Activated CD4-positive, alpha-beta T cell treated with anti-CD3 and anti-CD28 coated beads, Interleukin-2, amount 50 U/mL, for 4 hours (primary cell): Measurements from ENCODE around the gene TRIM25.

ENCODE experiments used
- DNase-seq, 2 experiments: peaks; one replicate each; pipeline ENCODE4 v3.0.0-alpha.2; 2020

TRIM25 gene

DNA sequence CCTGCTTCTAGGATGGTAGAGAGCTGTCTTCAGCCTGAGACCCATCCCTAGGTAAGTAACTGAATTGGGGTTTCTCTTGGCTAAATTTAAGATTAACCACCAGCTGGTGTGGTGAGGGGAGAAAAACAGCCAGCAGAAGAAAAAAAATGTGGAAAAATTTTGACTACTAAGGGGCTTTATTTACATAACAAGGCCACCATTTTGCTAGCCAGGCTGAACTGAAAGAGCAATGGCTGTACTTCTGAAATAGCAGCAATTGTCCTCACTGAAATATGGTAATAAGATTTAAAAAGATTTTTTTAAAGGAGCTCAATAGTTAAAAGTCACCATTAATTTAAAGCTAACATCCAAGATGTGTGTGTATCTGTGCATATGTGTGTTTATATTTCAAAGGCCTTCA is 12.4 kb upstream of the TRIM25 start:
- no peak for DNase-seq

DNA sequence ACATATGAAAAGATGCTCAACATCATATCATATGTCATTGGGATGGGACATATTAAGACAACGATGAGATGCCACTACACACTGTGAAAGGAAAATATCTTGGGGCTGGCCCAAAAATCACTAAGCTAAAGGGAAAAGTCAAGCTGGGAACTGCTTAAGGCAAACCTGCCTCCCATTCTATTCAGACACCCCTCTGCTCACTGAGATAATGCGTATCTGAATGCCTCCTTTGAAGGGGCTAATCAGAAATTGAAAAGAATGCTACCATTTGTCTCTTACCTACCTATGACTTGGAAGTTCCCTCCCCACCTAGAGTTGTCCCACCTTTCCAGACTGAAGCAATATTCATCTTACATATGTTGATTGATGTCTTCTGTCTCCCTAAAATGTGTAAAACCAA is 11.2 kb upstream of the TRIM25 start:
- no peak for DNase-seq

DNA sequence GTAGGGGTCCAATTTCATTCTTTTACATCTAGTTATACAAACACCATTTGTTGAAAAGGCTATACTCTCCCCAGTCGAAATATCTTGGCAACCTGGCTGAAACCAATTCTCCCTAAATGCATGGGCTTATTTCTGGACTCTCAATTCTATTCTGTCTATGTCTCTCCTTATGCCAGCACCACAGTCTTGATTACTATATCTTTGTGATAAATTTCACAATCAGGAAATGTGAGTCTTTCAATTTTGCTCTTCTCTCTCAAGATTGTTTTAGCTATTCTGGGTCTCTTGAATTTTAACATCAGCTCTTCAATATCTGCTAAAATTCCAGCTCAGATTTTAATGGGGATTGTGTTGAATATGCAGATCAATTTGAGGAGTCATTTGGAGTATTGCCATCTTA is 5.9 kb upstream of the TRIM25 start:
- DNase-seq = no peak

DNA sequence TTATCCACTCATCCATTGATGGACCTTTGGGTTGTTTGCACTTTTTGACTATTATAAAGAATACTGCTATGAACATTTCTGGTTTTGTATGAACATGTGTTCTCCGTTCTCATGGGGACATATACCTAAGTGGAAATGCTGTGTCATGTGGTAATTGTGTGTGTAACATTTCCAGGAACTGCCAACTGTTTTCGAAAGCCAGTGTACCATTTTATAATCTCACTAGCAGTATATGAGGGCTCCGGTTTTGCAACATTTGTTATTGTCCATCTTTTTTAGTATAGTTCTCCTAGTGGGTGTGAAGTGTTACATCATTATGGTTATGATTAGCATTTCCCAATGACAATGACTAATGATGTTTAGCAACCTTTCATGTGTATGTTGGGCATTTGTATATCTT is 5.1 kb upstream of the TRIM25 start:
- no peak for DNase-seq

DNA sequence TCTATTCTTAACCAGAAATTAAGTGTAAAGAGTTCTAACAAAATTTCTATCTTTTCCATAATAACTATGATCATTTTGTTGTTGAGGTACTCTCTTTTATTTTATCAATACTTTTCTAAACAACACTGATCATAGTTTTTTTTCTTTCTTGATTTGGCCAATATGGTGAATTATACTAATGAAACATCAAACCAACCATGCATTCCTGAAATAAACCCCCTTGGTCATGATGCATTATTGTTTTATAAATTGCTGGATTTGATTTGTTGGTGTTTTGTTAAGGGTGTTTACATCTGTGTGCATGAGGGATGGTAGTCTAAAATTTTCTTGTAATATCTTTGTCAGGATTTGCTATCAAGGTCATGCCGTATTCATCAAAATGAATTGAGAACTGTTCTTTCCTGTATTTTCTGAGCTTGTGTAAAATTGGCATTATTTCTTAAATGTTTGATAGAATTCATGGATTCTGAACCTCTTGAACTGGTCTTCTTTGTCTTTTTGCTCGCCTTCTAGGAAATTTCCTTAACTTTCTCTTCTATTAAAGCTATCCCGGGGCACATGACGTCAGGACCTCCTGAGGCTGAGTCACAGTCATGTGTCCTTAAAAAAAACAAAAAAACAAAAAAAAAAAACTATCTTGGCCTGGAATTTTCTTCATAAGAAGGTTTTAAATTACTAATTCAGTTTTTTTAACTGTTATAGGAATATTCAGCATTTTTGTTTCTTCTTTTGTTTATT is 3.9 kb upstream of the TRIM25 start:
- no peak for DNase-seq

DNA sequence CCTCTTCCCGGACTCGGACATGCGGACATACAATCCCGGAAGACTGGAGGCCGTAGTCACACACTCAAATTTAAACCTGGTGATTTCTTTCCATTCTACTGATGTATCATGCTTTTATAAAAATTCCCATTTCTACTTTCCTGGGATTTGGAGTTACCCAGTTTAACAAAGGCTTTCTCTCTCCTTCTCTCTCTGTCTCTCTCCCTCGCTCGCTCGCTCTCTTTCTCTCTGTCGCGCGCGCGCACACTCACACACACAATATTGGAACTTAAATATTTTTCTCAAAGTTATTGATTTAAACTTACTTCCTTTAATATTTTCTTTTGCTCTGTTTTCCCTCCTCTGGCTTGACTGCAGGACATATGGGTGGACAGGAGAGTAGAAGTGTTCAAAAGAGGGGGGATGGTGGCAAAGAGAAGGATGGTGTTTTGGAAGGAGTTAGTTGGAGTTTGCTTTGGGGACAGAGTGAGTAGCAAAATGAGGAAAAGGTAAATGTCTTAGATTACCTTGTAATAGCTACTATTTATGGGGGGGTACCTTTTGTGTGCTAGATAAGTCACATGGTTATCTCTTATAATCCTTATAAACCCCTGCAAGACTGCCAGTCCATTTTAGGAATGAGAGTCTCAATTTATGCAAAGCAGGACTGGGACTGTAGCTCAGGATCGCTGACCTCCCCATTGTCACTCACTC is 878 bp upstream of the TRIM25 start:
- DNase-seq = no peak

DNA sequence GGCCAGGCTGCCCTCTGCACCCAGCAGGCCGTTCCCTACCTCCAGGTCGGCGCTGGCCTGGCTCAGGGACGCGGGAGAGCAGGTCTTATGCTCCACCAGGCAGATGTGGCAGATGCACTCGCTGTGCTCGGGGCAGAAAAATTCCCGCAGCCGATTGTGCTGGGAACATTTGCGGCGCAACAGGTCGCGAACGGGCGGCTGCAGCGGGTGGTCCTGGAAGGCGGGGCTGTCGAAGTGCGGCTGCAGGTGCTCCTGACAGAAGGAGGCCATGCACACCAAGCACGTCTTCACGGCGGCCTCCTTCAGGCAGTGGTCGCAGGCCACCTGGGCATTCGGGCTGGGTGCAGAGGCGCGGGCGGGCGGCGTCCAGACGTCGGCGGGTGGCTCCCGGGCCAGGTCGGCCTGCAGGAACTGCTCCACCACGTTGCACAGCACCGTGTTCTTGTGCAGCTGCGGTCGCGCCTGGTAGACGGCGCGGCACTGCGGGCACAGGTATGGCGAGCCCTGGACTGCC is 439 bp downstream of the TRIM25 start:
- DNase-seq = no peak

DNA sequence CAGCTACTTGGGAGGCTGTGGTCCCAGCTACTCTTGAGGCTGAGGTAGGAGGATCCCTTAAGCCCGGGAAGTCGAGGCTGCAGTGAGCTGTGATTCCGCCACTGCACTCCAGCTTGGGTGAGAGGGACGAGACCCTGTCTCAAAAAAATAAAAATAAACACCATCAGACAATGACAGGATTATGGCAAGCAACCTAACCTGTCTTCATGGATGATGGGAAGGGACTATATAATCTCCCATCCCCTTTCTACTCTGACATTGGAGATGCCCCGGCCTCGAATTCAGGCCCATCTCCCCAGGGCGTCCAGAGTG is 893 bp downstream of the TRIM25 start:
- DNase-seq = no peak

DNA sequence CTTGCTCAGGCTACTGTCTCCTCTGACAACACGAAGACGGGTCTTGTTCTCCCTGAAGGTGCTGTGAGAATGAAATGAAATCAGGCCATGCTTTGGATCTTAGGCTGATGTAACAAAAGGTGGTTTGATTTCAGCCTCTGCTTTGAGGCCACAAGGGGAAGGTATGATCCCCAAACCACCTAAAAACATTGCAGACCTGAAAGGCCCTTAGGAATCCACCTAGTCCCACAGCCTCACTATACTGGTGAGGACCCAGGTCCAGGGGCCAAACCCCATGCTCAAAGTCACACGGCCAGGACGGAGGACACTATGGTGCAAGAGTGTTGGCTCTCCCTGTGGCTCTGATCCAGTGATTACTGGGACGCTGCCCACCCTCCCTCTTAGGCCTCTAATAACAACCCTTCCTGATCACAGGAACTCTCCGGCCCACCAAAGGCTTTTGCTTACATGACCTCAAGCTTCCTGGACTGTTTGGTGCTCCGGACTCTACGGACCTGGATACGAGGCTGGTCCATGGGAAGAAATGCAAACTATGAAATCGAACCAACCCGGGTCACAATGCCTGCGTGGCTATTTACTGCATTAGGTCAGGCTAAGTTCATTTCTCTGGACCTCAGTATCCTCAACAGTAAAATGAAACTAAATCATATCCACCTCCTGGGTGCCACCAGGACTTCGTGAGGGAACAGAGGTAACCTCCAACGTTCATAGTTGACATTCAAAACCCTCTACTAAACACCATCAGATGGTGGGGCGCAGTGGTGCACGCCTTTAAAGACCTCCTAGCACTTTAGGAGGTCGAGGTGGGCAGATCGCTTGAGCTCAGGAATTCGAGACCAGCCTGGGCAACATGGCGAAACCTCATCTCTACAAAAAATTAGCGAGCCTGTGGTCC is 1.5 kb downstream of the TRIM25 start:
- DNase-seq = no peak

DNA sequence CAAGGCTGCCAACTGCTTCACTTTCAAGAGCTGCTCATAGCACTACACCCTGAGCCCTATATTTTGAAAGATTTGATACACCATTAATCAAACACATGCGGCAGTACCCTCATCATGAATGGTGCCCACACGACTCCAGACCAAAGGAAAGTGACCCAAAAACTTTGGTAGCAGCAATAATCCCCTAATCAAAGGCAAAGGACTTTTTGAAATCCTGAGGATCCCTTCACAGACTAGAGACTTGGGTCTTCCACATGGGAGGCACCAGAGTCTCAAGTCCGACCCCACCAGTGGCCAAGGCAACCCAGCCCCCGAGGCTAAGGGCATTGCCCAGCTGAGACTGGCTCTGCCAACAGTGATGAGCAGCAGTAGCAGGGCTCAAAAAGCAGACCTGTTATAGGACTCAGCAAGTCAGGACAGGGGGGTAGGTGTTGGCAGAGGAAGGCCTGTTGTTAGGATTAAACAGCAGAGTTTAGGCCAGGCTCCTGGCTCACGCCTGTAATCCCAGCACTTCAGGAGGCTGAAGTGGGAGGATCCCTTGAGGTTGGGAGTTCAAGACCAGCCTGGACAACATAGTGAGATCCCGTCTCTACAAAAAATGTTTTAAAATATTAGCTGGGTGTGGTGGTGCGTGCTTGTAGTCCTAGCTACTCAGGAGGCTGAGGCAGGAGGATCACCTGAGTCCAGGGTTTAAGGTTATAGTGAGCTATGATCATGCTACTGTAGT is 3.2 kb downstream of the TRIM25 start:
- DNase-seq = no peak

DNA sequence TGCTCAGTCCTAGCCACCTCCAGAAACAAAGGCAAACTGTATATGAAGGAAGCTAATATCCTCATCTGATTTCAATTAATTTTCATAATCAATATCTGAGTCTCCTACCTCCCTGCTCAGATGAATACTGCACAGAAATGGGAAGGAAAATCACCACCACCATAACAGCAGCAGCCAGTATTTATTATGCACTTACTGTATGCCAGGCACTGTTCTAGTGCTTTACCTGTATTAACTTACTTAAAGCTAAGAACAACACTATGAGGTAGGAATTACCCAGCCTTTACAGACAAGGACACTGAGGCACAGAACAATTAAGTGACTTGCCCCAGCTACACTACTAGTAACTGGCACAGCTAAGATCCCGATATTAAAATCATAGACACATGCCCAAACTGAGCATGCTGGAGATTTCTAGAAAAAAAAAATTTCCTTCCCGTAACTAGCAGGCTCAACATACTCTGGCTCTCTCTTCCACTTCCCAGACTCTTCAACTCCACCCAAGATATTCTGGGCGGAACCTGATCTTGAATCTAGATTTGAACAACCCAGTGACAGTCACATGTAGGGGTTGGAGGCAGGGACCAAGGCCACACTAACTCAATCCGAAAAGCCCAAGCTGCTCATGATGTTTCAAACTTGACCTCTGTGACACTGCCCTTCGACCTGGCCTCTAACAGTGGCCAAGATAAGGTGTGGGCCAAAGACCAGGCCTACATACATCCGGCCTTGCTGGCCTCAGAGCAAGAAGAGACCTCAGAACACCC is 3.9 kb downstream of the TRIM25 start:
- no peak for DNase-seq

DNA sequence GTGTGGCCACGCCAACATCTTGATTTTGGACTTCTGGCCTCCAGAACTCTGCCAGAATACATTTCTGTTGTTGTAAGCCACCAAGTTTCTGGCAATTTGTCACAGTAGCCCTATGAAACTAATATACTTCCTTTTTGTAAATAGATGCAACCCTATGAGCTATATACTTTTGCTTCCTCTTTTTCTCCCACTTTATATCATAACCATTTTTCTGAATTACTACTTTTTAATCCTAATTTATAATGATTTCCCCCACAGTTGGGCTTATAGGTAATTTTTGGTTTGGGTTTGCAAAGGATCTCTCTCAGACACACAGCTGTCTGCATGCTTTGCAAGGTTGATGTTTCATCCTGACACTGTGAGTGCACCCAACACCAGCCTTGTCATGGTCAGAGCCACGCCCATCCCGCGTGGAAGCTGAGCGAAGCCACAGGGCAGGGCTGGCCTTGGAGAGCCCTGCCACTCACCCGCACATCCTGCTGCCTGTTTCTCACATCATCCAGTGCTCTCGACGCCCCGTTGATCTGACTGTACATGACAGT is 5.8 kb downstream of the TRIM25 start:
- no peak for DNase-seq

DNA sequence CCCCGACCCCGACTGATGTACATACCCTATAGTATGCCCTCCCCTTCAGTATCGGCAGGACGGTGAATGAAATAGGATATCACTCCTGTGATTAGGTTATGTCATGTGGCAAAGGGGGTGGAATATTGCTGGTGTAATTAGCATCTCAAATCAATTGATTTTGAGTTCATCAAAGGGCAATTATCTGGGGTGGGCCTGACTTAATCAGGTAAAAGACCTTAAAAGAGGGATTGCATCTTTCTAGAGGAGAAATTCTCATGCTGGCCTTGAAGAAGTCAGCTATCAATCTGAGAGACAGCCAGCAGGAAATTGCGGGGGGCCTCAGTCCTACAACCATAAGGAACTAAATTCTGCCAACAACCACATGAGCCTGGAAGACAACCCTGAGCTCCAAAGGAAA is 10.3 kb downstream of the TRIM25 start:
- no peak for DNase-seq

DNA sequence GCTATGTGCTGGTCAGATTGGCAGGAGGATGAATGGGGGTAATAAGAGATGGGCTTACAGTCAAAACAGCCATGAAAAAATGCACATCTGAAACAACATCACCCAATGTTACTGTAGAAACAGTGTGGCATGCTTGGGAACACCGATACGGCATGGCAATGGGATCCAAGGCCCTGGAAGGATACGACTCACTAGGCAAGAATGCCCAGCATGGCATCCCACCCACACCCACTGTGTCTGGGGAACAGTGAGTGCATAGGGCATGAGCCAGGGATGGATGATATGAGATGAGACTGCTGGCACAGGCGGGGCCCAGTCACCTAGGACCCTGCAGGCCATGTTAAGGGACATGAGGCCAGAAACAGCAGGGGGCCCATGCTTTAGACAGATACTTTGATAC is 11.5 kb downstream of the TRIM25 start:
- DNase-seq = no peak

DNA sequence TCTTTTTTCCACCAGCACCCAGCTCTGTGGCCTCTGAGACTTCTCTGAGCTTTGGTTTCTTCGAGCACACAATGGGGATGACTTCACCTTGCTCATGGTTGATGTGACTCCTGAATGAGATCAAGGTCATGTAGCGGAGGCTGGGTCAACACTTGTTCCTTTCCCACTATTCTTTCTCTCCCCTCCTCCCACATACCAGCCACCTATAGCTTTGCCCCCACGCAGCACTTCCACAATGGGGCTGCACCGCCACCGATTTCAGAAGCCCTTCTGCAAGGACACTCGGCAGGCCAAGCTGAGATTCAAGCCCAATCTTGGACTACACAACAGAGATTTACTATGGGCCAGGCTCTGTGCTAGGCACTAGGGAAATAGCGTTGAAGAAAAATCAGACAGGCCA is 14.4 kb downstream of the TRIM25 start:
- no peak for DNase-seq

DNA sequence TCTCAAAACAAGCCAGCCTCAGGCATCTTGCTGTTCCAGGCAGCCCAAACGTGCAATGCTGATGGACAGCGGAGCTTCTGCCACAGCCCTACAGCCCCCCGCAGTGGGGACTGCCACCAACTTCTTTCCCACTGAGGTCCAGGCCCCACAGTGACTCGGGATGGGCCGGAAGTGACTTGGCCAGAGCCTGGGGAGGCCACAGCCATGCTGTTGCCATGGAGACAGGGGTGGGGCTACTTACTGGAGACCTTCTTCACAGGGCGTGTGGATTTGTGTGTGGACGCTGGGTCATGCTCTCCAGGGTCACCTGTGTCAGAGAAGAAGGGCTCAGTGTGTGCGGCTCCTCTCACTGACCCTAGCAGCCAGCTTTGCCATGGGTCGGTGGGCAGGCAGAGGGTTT is 15.0 kb downstream of the TRIM25 start:
- no peak for DNase-seq

DNA sequence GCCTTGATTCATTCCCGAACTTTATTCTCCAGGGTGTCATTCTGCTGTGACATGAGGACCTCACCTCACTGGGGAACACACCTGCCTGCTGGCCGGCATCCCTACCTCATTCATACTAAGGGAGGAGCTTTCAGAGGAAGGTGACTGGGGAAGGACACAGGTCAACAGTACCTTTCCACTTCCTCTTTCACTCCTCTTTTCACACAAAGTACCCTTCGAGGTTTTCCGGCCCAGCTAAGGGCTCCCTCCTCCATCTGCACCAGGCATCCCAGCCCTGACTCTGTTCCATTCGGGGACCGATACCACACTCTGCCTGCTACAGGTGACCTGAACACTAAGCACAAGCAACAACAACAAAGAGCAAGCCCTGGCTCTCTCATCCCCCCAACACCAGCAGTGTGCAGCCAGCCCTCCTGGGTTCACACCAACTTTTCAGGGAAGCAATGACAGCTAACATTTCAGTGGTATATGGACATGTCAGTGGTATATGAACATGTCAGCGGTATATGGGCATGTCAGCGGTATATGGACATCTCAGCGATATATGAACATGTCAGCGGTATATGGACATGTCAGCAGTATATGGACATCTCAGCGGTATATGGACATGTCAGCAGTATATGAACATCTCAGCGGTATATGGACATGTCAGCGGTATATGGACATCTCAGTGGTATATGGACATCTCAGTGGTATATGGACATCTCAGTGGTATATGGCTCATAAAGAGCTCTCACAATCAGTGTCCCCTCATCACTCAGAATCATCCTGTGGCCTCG is 16.0 kb downstream of the TRIM25 start:
- no peak for DNase-seq

DNA sequence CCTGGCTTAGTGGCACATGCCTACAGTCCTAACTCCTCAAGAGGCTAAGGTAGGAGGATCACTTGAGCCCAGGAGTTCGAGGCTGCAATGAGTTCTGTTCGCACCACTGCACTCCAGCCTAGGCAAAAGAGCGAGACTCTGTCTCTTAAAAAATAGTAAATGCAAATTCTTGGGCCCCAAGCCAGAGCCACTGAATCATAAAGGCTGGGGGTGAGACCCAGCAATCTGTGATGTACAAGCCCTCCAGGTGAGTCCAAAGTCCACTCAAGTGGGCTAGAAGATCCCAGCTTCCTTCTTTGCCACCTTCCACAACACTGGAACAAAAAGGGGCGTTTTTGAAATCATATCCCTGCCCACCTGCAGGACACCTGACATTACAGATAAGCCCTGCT is 16.9 kb downstream of the TRIM25 start:
- no peak for DNase-seq

DNA sequence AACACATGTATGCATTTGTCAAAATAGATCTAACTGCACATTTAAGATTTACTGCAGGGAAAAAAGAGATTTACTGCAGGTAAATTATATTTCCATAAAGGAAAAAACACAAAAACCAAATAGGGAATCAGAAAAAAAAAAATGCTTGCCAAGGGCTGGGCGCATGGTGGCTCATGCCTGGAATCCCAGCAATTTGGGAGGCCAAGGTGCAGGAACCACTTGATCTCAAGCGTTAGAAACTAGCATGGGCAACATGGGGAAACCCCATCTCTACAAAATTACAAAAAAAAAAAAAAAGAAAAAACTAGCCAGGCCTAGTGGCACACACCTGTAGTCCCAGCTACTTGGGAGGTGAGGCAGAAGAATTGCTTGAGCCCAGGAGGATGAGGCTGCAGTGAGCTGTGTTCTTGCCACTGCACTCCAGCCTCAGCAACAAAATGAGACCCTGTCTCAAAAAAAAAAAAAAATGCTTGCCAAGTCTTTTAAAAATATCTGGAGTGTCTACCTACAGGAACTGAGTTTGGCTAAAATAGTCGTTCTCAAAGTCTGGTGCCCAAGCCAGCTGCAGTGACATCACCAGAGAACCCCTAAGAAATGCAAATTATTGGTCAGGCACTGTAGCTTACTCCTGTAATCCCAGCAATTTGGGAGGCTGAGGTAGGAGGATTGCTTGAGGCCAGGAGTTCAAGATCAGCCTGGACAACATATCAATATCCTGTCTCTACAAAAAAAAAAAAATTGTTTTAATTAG is 17.5 kb downstream of the TRIM25 start:
- DNase-seq = no peak

DNA sequence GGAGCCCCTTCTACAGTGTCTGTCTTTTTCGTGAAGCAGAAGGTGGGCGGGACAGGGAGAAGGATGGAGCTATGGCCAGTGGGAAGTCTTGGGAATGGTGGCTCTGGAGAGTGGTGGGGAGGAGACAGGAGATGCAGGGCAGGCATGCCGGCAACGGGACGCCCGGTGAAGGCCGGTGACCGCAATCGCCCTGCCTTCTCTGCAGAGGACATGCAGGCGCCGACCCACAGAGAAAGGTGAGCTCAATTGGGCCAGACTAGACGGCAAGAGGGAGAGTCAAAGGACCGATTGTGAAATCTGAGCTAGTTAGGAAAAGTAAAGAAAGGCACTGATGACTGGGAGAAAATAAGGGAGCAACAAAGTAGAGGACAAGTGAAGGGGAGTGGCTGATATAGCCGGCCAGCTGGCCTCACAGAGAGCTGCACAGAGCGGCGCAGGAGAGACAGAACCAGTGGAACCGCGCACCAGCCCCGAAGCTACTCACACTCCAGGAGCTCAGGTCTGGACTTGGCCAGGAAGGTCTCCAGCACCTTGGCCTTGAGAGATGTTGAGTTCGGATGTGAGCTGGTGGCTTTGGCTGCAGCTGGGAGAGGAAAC is 18.9 kb downstream of the TRIM25 start:
- no peak for DNase-seq
